DND-41 (cell line): Measurements from ENCODE around the gene MAST2.
A peak's percentile ranks its signal among the peaks of the same experiment; 100 is the strongest.

Experiments used
- ATAC-seq: fragments of 200-7000 bp; cut with Tn5 transposase; 3 replicates; pipeline ENCODE4 v1.9.1; 2021; ENCODE audit warnings: low read depth; ENCODE audit not compliant: insufficient read depth
- DNase-seq: peaks from one replicate; pipeline ENCODE4 v3.0.0-alpha.2; 2020
- H2AFZ ChIP-seq: 2 replicates; pipeline ENCODE4 v1.6.0; 2012; ENCODE audit warnings: low read depth, low read length
- H3K27ac ChIP-seq: 2 replicates; pipeline ENCODE4 v1.5.1; 2012; ENCODE audit warnings: low read length, inconsistent platforms
- H3K27me3 ChIP-seq: fragments of 200-600 bp; sonication (generic); 2 replicates; pipeline ENCODE4 v1.6.0; 2012; ENCODE audit warnings: low read length, mild to moderate bottlenecking, inconsistent platforms; ENCODE audit not compliant: insufficient read depth, poor library complexity
- H3K36me3 ChIP-seq: 2 replicates; pipeline ENCODE4 v1.5.1; 2012; ENCODE audit warnings: low read length, inconsistent platforms; ENCODE audit not compliant: insufficient read depth
- H3K4me1 ChIP-seq: 2 replicates; pipeline ENCODE4 v1.5.1; 2012; ENCODE audit warnings: mild to moderate bottlenecking, low read length; ENCODE audit not compliant: insufficient read depth
- H3K4me2 ChIP-seq: 2 replicates; pipeline ENCODE4 v1.6.0; 2012; ENCODE audit warnings: mild to moderate bottlenecking, moderate library complexity, low read length, inconsistent platforms; ENCODE audit not compliant: insufficient read depth
- H3K4me3 ChIP-seq, 2 experiments: fragments of 200-600 bp in 1 of 2; shearing (Covaris generic) in 1 of 2; 2 replicates each; pipeline ENCODE4 v1.5.1; 2012 to 2016; ENCODE audit warnings: inconsistent platforms in 2 of 2, low read length in 2 of 2, mild to moderate bottlenecking in 2 of 2, low read depth in 1 of 2, moderate library complexity in 1 of 2
- H3K79me2 ChIP-seq: 2 replicates; pipeline ENCODE4 v1.6.0; 2012; ENCODE audit warnings: low read length, inconsistent platforms; ENCODE audit not compliant: insufficient read depth
- H3K9ac ChIP-seq: 2 replicates; pipeline ENCODE4 v1.6.0; 2012; ENCODE audit warnings: low read depth, mild to moderate bottlenecking, inconsistent platforms, low read length, moderate library complexity
- H3K9me3 ChIP-seq: 2 replicates; pipeline ENCODE4 v1.5.1; 2012; ENCODE audit warnings: low read length, moderate library complexity, mild to moderate bottlenecking, inconsistent platforms; ENCODE audit not compliant: insufficient read depth, severe bottlenecking
- H4K20me1 ChIP-seq: 2 replicates; pipeline ENCODE4 v1.6.0; 2012; ENCODE audit warnings: low read length; ENCODE audit not compliant: insufficient read depth
- EZH2 ChIP-seq: IDR thresholded peaks from 3 replicates; pipeline ENCODE4 v1.6.1; 2012; ENCODE audit warnings: borderline replicate concordance, low read depth, mild to moderate bottlenecking, moderate library complexity, low read length, inconsistent platforms; ENCODE audit not compliant: severe bottlenecking
- TF ChIP-seq, protein P1 (sequence below): IDR thresholded peaks from 2 replicates; pipeline ENCODE4 v1.5.1; 2012; ENCODE audit warnings: borderline replicate concordance, low read length, moderate library complexity, mild to moderate bottlenecking; ENCODE audit not compliant: poor library complexity, severe bottlenecking; ENCODE audit errors: extremely low read depth

Gene MAST2

DNA sequence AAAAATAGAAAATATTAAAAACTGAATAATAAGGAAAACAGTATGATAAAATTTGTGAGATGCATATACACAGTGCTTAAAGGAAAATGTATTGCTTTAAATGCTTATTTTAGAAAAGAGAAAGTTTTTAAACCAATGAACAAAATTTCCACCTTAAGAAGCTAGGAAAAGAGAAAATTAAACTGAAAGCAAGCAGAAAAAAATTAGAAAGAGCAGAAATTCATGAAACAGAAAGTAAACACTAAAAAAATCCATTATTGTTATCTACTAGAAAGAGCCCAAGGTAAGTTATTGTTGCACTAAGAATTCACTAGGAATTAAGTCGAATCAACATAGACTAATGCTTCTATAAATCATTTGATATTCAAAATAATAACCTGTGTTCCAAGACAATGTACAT lies 261.3 kb downstream of the MAST2 start:
- no peak overlapping the region for H3K9ac ChIP-seq
- peaks cover 37% of the 10 kb centered on the region for H3K36me3 ChIP-seq
- no peak overlapping the region; the same call in 1 of the 2 replicates for H3K27ac ChIP-seq
- TF ChIP-seq EZH2 = no peak
- TF ChIP-seq, protein P1, sequence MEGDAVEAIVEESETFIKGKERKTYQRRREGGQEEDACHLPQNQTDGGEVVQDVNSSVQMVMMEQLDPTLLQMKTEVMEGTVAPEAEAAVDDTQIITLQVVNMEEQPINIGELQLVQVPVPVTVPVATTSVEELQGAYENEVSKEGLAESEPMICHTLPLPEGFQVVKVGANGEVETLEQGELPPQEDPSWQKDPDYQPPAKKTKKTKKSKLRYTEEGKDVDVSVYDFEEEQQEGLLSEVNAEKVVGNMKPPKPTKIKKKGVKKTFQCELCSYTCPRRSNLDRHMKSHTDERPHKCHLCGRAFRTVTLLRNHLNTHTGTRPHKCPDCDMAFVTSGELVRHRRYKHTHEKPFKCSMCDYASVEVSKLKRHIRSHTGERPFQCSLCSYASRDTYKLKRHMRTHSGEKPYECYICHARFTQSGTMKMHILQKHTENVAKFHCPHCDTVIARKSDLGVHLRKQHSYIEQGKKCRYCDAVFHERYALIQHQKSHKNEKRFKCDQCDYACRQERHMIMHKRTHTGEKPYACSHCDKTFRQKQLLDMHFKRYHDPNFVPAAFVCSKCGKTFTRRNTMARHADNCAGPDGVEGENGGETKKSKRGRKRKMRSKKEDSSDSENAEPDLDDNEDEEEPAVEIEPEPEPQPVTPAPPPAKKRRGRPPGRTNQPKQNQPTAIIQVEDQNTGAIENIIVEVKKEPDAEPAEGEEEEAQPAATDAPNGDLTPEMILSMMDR = no peak
- DNase-seq (no peak), ATAC-seq (no peak)
- H3K27me3 ChIP-seq = no peaks in the 10 kb centered on the region
- H3K4me3 ChIP-seq = no peak overlapping the region
- no peaks in the 10 kb centered on the region for H3K9me3 ChIP-seq
- peak overlapping the region; percentile 63; the same call in 1 of the 2 replicates for H2AFZ ChIP-seq
- H3K4me2 ChIP-seq = peak overlapping the region; percentile 44; the same call in 1 of the 2 replicates
- no peaks in the 10 kb centered on the region for H4K20me1 ChIP-seq
- H3K4me1 ChIP-seq = peaks cover 33% of the 10 kb centered on the region
- no peaks in the 10 kb centered on the region for H3K79me2 ChIP-seq

DNA sequence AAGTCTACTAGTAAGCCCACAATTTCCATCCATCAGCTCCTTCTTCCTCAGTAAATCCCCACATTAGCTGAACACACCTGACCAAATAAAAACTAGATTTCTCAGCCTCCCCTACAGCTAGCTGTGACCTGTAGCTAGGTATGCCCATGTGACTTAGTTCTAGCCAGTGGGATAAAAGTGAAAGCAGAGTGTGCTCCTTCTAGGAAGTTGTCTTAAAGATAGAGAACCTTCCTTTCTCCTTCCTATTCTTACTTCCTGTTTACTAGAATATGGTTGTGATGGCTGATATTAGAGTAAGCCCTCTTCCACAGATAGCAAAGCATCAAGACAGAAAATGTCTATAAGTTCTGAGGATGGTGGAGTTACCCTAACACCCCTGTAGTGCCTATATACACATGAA lies 262.0 kb downstream of the MAST2 start:
- TF ChIP-seq EZH2 = no peak
- TF ChIP-seq, protein P1 = no peak
- H3K27me3 ChIP-seq = no peaks in the 10 kb centered on the region
- peak overlapping the region; percentile 5; the same call in 1 of the 2 replicates for H3K9ac ChIP-seq
- DNase-seq (no peak), ATAC-seq (peak; percentile 86)
- no peaks in the 10 kb centered on the region for H3K79me2 ChIP-seq
- H3K9me3 ChIP-seq = no peaks in the 10 kb centered on the region
- H3K27ac ChIP-seq = peak overlapping the region; percentile 67
- H2AFZ ChIP-seq = peak overlapping the region; percentile 63
- peak overlapping the region in 1 of 2 experiments; percentile 9; a peak in 1 of 4 replicates for H3K4me3 ChIP-seq
- no peaks in the 10 kb centered on the region for H4K20me1 ChIP-seq
- H3K36me3 ChIP-seq = peaks cover 44% of the 10 kb centered on the region
- H3K4me2 ChIP-seq = peak overlapping the region; percentile 44
- peaks cover 33% of the 10 kb centered on the region for H3K4me1 ChIP-seq

DNA sequence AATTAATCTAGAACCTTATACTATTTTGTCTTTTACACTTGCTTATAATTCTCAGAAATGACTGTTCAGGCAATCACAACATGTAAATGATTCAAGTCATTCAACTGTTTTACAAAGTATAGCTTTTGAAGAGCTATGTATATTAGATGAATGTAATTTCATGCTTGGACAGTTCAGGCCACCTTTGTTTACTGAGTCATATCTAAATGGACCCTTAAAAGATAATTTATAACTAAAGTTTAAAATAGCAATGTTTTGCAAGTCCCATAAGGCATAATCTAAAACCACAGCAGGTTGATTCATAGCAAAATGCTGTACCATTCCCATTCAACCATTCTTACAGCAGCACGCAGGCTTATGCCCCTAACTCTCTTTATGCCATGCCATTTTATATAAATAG lies 264.2 kb downstream of the MAST2 start:
- TF ChIP-seq, protein P1 = no peak
- TF ChIP-seq EZH2 = no peak
- Histone ChIP-seq H3K27me3 (no peaks in the 10 kb centered on the region), H2AFZ (no peak overlapping the region), H3K9ac (no peak overlapping the region), H3K27ac (no peak overlapping the region), H3K4me1 (peaks cover 26% of the 10 kb centered on the region), H4K20me1 (no peaks in the 10 kb centered on the region), H3K4me3 (no peak overlapping the region), H3K79me2 (no peaks in the 10 kb centered on the region), H3K36me3 (peaks cover 32% of the 10 kb centered on the region; the same call in 1 of the 2 replicates), H3K9me3 (no peaks in the 10 kb centered on the region), H3K4me2 (no peak overlapping the region)
- no peak for DNase-seq
- no peak for ATAC-seq

DNA sequence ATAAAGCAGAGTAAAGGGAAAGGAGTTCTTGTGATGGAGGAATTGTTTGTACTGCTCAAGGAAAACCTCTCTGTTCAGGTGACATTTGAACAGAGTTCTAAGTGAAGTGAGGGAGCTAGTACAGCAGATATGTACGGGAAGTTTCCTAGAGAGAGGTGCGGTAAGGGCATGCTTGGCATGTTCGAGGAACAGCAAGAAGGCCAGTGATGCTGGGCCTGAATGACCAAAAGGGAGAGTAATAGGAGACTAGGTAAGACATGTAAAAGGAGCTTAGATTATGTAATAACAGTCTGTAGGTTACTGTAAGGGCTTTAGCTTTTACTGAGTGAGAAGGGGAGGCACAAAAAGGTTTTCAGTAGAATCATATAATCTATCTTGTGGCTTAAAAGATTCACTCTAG lies 265.1 kb downstream of the MAST2 start:
- no peak overlapping the region for H3K27ac ChIP-seq
- no peaks in the 10 kb centered on the region for H3K9me3 ChIP-seq
- peaks cover 37% of the 10 kb centered on the region; the same call in 1 of the 2 replicates for H3K36me3 ChIP-seq
- peaks cover 17% of the 10 kb centered on the region for H3K4me1 ChIP-seq
- TF ChIP-seq EZH2 = no peak
- TF ChIP-seq, protein P1 = no peak
- H3K9ac ChIP-seq = no peak overlapping the region
- no peak overlapping the region for H3K4me2 ChIP-seq
- H3K4me3 ChIP-seq = no peak overlapping the region
- H4K20me1 ChIP-seq = no peaks in the 10 kb centered on the region
- no peak overlapping the region for H2AFZ ChIP-seq
- no peaks in the 10 kb centered on the region for H3K79me2 ChIP-seq
- no peaks in the 10 kb centered on the region for H3K27me3 ChIP-seq
- no peak for DNase-seq
- no peak for ATAC-seq
